GOT3 (cell line): Measurements from ENCODE around the gene SERPINB7.

Source experiments
- DNase-seq: peaks from one replicate; lab custom pipeline; 2025; ENCODE audit warnings: mixed read lengths; lab: John Stamatoyannopoulos, UW

Gene SERPINB7

DNA sequence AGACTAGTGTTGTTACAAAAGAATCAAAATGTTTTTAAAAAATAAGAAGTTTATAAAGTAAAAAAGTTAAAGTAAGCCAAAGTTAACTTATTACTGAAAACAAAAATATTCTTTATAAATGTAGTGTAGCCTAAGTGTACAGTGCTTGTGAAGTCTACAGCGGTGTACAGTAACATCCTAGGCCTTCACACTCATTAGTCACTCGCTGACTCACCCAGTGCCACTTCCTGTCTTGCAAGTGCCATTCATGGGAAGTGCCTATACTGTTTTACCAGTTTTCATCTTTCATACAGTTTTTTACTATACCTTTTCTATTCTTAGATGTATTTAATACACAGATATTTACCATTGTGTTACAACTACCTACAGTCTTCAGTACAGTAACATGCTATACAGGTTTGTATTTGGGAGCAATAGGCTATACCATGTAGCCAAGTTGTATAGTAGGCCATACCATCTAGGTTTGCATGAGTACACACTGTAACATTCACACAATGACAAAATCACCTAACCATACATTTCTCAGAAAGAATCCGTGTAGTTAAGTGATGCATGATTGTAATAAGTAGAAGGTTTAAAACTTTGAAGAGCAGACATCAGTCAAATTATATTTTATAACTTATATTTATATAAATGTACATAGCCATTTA, 13.4 kb downstream of the SERPINB7 start:
- no peak for DNase-seq

- DNase-seq = no peak
Measured at GRCh38 chr18:63789327-63789726, 14.1 kb downstream of the SERPINB7 start.

GRCh38 chr18:63795606-63796005, 20.4 kb downstream of the SERPINB7 start:
- no peak for DNase-seq

DNA sequence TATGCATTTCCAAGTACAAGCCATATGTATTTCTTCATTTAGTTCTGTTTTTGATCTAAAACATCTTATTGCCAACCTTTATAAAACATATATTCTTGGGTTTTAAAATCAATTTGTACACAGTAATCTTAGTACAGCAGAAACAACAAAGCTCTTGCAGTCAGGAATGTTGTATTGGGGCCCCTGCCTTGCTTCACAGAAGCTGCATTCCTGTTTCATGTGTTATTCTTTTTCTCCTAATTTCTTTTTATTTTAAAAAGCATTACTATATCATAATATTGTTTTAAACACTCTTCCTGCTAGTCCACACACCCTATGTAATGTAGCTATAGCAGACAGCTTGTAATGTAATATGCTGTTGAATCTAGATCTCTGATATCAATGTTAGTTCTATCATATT, 24.0 kb downstream of the SERPINB7 start:
- no peak for DNase-seq

DNA sequence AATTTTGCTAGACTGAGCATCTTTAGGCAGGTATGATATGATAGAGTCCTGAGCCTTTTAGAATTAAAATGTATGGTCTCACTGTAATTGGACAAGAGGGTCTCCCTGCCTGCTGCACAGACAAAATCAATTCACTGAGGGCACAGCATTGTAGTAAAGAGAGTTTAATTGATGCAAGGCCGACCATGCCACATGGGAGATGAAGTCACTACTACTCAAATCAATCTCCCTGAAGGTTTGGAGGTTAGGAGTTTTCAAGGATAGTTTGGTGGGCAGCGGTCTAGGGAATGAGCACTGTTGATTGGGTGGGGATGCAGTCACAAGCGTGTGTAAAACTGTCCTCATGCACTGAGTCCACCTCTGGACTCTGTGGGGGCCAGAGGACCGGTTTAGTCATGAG, 26.1 kb downstream of the SERPINB7 start:
- DNase-seq = no peak

- no peak for DNase-seq
Measured at GRCh38 chr18:63808125-63808524, 32.9 kb downstream of the SERPINB7 start.

DNA sequence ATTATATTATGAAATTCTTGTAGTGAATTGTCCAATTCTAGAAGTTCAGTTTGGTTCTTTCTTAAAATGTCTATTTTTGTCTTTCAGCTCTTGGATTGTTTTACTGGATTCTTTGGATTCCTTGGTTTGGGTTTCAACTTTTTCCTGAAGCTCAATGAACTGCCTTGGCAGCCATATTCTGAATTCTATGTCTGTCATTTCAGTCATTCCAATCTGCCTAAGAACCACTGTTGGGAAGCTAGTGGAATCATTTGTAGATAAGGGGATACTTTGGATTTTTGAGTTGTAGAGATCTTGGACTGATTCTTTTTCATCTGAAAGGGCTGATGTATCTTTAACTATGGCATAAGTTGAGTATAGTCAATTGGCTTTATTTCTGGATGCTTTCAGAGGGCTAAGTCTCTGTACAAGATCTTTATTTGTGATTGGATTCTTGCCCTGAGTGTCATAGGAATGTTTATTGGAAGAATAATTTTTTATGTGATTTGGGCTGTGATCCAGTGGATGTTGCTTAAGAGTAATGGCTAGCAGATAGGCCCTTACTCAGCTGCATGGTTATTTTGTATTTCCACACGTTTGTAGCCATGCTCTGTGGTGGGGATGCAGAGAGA, 42.3 kb downstream of the SERPINB7 start:
- DNase-seq = no peak

DNA sequence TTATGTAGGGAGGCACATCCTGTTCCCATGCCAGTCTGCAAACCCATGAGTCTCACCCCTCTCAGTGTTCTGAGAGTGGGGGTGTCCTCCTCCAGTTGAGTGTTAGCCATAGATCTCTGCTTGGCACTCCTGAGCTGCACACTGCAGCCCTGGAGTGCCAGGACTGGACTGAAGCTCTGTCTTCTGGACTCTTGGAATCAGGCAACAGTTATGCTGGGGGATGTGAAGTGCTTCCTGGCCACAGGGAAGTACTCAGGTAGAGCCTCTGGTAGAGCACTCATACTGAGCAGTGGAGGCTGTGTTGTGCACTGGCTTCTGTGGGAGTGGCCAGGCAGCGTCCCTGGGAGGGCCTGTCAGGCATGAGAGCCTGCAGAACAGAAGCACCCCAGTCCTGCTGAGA, 43.0 kb downstream of the SERPINB7 start:
- DNase-seq = no peak

- no peak for DNase-seq
Measured at GRCh38 chr18:63819786-63820185, 44.6 kb downstream of the SERPINB7 start.

DNA sequence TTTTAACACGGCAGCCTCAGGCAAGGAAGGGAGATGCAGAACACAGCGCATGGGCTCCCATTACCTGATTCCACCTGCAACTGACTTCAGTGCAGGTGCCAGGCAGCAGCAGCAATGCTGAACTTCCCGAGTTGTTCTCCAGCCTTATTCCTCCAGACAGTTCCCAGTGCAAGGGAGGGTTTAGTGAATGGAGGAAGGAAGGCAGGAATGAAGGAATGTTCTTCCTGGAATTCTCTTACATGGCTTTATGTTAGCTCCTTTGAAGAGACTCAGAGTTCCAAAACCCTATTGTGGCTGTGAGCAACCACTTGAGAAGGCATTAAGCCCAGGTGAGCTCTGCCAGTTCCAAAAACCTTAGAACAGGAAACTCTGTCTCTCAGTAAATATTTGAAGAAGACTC, 45.5 kb downstream of the SERPINB7 start:
- no peak for DNase-seq

DNA sequence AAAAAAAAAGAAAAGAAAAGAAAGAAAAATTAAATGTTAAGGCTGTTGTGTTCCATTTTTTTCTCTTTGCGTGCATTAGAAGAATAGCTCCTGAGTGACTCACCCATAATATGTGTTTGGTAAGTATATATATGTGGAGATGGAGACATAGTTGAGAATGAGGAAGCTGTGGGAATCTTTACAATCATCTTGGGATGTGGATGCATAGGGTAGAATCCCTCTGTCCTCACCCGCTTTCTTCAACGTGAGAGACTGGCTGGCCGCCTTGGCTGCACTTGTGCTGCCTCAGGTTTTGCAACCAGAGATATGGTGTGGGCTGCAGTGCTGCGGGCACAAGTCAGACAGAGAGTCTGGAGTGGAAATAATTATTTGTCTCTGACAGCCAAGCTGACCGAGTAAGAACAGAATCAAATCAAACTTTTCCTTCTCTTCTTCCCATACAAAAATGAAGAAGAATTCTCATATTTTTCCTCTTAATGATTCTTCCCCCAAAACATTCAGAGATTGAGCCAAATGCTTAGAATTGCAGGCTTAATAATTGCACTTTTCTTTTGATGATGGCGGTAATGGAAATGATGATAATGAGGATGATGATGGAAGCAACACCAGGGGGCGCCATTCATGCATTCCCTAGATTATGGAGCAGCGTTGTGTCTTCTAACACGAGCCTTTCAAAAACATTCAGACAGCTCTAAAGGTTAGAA, 48.5 kb downstream of the SERPINB7 start:
- DNase-seq = no peak

DNA sequence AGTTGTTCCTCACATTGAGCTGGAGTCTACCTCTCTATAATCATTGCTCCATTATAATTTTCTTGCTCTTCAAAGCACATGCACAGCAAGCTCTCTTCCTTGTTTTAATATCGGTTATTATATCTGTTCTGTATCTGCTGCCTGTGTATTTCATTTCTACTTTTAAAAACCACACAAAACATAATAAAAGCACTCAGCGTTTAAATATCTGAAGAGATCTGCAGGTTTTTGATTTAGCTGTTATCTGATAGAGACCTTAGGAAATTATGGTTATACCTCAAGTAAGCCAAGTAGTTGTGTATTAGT, 49.0 kb downstream of the SERPINB7 start:
- no peak for DNase-seq

GRCh38 chr18:63828120-63828519, 52.9 kb downstream of the SERPINB7 start:
- no peak for DNase-seq

DNA sequence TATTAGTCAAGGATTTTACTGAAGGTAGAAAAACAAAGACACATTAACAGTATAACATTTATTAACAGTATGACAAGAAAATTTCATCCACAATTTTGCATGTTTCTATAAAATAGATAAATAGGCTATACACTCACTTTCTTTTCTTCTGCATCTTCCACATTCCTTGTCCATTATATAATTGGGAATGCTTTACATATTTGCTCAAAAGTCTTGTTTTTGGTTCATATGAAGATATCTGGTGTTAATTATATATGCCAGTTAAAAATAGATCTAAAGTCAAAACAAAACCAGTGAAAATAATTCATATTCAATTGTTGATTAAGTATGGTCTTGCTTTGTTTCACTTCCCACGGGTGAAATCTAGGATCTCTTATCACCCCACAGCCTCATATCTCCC, 53.4 kb downstream of the SERPINB7 start:
- DNase-seq = no peak

GRCh38 chr18:63829886-63830285, 54.7 kb downstream of the SERPINB7 start:
- DNase-seq = no peak

DNA sequence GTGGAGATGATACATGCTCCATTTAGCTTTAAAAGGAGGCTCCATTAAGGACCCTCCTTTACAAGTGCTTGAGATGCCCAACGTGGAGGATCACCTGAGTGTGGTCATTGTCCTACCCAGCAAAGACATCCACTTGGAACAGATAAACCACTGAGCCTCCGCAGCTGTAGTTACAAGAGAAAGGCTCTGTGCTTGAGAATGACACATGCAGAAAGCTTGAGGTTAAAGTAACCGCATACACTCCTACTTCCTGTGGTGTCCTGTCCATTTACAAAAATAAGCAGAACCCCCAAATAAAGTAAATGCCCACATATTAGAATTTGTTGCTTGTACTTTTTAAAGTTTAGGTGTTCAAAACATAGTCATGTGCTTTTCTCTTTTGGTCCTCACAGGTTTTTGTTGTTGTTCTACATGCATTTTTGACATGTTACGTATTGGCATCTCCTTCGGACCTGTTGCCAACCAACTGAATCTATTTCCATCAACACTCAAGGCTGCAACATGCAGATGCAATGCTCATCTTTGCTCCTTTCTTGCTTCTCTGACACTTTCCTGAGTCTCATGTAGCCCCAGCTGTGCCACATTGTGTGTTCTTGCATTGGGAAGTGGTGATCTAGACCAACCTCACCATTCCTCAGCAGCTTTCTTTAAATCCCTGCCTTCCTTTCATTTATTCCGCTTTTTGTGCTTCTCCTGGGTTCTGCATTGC, 56.0 kb downstream of the SERPINB7 start:
- no peak for DNase-seq

DNA sequence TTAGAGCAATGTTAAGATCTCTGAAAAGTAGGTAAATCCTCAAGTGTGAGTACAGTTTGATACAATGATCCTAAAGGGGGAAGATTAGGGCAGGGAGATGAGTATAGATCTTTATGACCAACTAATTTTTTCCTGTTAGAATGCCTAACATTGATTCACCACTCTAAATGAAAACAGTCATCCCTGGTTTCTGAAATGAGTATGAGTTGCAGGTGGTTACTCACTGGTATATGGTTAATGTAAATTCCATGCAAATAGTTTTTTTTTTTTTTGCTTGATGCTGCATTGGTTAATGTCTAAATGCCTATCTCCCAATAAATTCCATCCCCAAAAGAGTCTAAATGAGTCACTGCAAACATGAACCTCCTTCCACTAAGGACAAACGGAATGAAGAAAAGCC, 57.3 kb downstream of the SERPINB7 start:
- no peak for DNase-seq

DNA sequence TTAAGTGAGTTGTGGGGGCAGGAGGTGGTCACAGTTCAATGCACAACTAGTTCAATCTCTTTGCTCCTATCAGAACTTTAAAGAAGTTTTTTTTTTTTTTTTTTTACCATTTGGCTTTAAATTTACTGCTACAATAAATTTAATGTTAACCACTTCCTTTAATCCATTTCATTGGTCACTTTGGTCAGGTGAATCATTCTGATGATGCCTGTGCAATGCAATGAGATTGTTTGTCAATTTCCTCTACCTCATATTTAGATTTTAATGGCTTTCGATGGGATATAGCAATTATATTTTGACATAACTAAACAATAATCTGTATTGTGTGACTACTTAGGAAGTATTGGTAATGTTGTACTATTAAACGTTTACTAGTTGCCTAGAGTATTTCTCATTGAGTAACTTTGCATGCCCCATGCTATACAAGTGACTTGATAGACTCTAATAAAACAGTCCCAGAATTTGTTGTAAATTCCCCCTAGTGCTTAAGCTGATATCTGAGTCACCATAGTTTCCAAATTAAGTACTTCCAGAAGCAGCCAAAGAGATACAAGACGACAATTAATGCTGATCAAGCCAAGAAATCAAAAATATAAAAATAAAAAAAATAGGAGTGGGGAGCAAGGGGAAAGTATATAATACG, 59.4 kb downstream of the SERPINB7 start:
- no peak for DNase-seq

- DNase-seq = no peak
Measured at GRCh38 chr18:63836456-63836855, 61.2 kb downstream of the SERPINB7 start.

- DNase-seq = no peak
Measured at GRCh38 chr18:63837590-63837989, 62.4 kb downstream of the SERPINB7 start.

DNA sequence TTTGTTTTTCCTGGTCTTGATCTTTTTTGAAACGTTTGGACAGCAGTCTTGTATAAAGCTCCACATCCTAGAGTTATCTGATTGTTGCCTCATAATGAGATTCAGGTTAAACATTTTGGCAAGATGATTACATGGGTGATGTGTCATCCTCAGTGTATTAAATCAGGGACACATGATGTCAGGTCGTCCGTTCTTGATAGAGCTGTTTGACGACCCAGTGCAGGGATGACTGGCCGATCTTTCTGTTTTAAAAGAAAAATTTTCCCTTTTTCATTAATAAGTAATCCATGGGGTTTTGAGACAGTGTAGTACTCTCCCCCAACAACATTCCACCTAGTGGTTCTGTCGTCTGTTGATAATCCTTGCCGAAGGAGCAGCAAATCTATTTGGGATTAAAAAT, 67.8 kb downstream of the SERPINB7 start:
- DNase-seq = no peak

- DNase-seq = no peak
Measured at GRCh38 chr18:63844254-63844653, 69.0 kb downstream of the SERPINB7 start.

DNA sequence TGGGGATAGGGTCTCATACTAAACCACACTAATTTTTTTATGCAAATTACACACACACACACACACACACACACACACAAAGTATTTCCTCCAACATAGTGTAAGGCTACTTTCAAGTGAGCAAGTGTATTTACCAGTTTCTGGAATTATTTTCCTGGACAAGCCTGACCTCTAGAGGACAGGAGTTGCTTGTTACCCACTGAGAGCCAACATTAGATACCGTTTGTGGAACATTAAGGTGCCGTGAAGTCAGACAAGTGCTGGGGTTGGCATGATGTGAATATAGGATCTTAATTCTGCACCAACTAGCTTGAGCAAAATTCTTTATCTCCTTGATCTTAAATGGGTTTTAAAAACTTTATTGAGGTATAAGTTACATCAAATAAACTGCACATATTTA, 72.9 kb downstream of the SERPINB7 start:
- DNase-seq = no peak
